ENCODE data around the gene STAT3.
"Not testable (repeated sequence)": the region's sequence is repeated elsewhere in the genome, so short reads cannot be mapped to it uniquely, and the experiment has no call there.

The STAT3 gene

GRCh38 chr17:42312285-42313130 lies 75.7 kb downstream of the STAT3 start:
- Histone ChIP-seq H3K36me3 (ENCODE audit: insufficient read depth, low read length) (0 out of 2 replicates have a peak, but pooled peaks cover 3% of the 10 kb centered on the region), H3K4me1 (ENCODE audit: insufficient read depth, low read length) (peaks cover 25% of the 10 kb centered on the region), H3K9me3 (ENCODE audit: control insufficient read depth, insufficient read depth, low read length) (no peaks in the 10 kb centered on the region), H3K9ac (ENCODE audit: low read depth, low read length) (no peak overlapping the region)

GRCh38 chr17:42312035-42312284 lies 76.3 kb downstream of the STAT3 start:
- Histone ChIP-seq H3K4me1 (ENCODE audit: insufficient read depth, low read length) (peaks cover 25% of the 10 kb centered on the region), H3K9ac (ENCODE audit: low read depth, low read length) (no peak overlapping the region), H3K9me3 (ENCODE audit: control insufficient read depth, insufficient read depth, low read length) (no peaks in the 10 kb centered on the region), H3K36me3 (ENCODE audit: insufficient read depth, low read length) (0 out of 2 replicates have a peak, but pooled peaks cover 3% of the 10 kb centered on the region)

GRCh38 chr17:42311240-42312034 lies 76.8 kb downstream of the STAT3 start:
- Histone ChIP-seq H3K4me1 (ENCODE audit: insufficient read depth, low read length) (peaks cover 25% of the 10 kb centered on the region), H3K36me3 (ENCODE audit: insufficient read depth, low read length) (0 out of 2 replicates have a peak, but pooled peaks cover 3% of the 10 kb centered on the region), H3K9me3 (ENCODE audit: control insufficient read depth, insufficient read depth, low read length) (no peaks in the 10 kb centered on the region), H3K9ac (ENCODE audit: low read depth, low read length) (no peak overlapping the region)

- Histone ChIP-seq H3K36me3 (ENCODE audit: insufficient read depth, low read length) (0 out of 2 replicates have a peak, but pooled peaks cover 3% of the 10 kb centered on the region), H3K9me3 (ENCODE audit: control insufficient read depth, insufficient read depth, low read length) (no peaks in the 10 kb centered on the region), H3K4me1 (ENCODE audit: insufficient read depth, low read length) (peaks cover 25% of the 10 kb centered on the region), H3K9ac (ENCODE audit: low read depth, low read length) (no peak overlapping the region)
Observed at GRCh38 chr17:42310787-42311215, 77.4 kb downstream of the STAT3 start.

DNA sequence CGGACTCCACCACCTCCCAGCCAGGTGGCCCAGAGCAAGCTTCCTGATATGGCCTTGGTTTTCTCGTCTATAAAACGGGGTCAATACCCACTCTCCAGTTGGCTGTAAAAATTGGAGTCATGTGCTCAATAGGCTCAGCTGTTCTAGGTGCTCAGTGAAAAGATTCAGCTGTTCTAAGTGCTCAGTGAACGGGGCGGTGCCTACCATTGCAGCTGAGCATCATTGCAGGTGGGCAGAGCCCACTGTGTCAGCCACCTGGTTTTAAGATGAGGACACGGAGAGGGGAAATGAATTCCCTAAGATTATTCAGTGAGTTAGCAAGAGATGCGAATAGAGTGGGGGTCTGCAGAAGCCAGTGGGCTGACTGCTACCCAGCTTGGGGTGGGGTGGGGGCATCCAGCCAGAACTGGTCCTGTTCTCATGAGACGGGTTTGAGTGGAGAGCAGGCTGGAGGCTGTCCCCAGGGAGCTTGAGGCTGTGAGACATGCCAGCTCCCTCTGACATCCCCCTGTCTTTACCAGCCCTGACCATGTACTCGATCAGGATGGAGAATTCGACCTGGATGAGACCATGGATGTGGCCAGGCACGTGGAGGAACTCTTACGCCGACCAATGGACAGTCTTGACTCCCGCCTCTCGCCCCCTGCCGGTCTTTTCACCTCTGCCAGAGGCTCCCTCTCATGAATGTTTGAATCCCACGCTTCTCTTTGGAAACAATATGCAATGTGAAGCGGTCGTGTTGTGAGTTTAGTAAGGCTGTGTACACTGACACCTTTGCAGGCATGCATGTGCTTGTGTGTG lies 78.1 kb downstream of the STAT3 start:
- no peak overlapping the region for H3K9ac ChIP-seq (ENCODE audit: low read depth, low read length)
- H3K4me1 ChIP-seq (ENCODE audit: insufficient read depth, low read length): peaks cover 25% of the 10 kb centered on the region
- H3K36me3 ChIP-seq (ENCODE audit: insufficient read depth, low read length): 0 out of 2 replicates have a peak, but pooled peaks cover 3% of the 10 kb centered on the region

GRCh38 chr17:42309142-42309541 lies 79.1 kb downstream of the STAT3 start:
- H3K9me3 ChIP-seq (ENCODE audit: control insufficient read depth, insufficient read depth, low read length): no peaks in the 10 kb centered on the region
- H3K9ac ChIP-seq (ENCODE audit: low read depth, low read length): no peak overlapping the region
- 0 out of 2 replicates have a peak, but pooled peaks cover 3% of the 10 kb centered on the region for H3K36me3 ChIP-seq (ENCODE audit: insufficient read depth, low read length)
- peaks cover 21% of the 10 kb centered on the region for H3K4me1 ChIP-seq (ENCODE audit: insufficient read depth, low read length)

More for the DNA sequence above, 78.1 kb downstream of the STAT3 start:
- no peaks in the 10 kb centered on the region for H3K9me3 ChIP-seq (ENCODE audit: control insufficient read depth, insufficient read depth, low read length)

DNA sequence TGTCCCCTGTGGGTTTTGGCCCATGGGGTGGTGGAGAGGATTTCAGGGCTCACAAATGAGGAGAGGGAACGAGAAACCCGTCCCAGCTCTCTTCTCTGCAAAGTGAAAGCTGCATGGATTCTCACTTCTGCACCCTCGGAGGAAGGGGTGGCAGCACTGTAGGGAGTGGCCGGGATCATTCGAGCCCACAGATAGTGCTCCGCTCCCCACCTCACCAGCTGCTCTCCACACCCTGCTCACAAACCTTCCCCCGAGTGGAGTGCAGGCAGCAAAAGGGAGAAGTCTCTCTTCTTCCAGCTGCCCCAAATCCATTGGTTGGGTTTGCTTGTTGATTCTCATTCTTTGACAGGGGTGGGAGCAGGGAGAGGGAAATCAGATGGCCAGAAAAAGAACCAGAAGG lies 79.8 kb downstream of the STAT3 start:
- H3K36me3 ChIP-seq (ENCODE audit: insufficient read depth, low read length): no peaks in the 10 kb centered on the region
- H3K9ac ChIP-seq (ENCODE audit: low read depth, low read length): no peak overlapping the region
- peaks cover 15% of the 10 kb centered on the region for H3K4me1 ChIP-seq (ENCODE audit: insufficient read depth, low read length)
- H3K9me3 ChIP-seq (ENCODE audit: control insufficient read depth, insufficient read depth, low read length): no peaks in the 10 kb centered on the region

DNA sequence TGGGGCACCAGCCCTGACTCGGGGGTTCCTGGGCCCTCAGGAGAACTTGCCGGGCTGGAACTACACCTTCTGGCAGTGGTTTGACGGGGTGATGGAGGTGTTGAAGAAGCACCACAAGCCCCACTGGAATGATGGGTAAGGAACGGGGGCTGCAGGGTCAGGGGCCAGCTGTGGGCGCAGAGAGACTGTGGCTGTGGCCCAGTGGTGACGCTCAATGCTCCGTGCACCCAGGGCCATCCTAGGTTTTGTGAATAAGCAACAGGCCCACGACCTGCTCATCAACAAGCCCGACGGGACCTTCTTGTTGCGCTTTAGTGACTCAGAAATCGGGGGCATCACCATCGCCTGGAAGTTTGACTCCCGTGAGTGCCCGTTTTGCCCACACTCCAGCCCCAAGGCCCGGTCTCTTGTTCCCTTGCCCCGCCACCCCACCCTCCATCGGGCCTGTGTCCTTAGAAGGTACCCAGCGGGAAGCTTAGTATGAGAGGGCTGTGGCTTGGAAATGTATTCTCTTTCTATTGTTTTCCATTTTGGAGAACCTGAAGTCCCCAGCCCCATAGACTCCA lies 80.8 kb downstream of the STAT3 start:
- Histone ChIP-seq H3K9me3 (ENCODE audit: control insufficient read depth, insufficient read depth, low read length) (no peaks in the 10 kb centered on the region), H3K9ac (ENCODE audit: low read depth, low read length) (no peak overlapping the region), H3K36me3 (ENCODE audit: insufficient read depth, low read length) (no peaks in the 10 kb centered on the region), H3K4me1 (ENCODE audit: insufficient read depth, low read length) (peaks cover 12% of the 10 kb centered on the region)

GRCh38 chr17:42306385-42306667 lies 81.9 kb downstream of the STAT3 start:
- Histone ChIP-seq H3K9ac (ENCODE audit: low read depth, low read length) (no peak overlapping the region), H3K36me3 (ENCODE audit: insufficient read depth, low read length) (no peaks in the 10 kb centered on the region), H3K4me1 (ENCODE audit: insufficient read depth, low read length) (peaks cover 4% of the 10 kb centered on the region; the same call in 1 of the 2 replicates), H3K9me3 (ENCODE audit: control insufficient read depth, insufficient read depth, low read length) (no peaks in the 10 kb centered on the region)

GRCh38 chr17:42305543-42306384 lies 82.5 kb downstream of the STAT3 start:
- Histone ChIP-seq H3K36me3 (ENCODE audit: insufficient read depth, low read length) (no peaks in the 10 kb centered on the region), H3K4me1 (ENCODE audit: insufficient read depth, low read length) (no peaks in the 10 kb centered on the region; the same call in 1 of the 2 replicates), H3K9ac (ENCODE audit: low read depth, low read length) (no peak overlapping the region)

DNA sequence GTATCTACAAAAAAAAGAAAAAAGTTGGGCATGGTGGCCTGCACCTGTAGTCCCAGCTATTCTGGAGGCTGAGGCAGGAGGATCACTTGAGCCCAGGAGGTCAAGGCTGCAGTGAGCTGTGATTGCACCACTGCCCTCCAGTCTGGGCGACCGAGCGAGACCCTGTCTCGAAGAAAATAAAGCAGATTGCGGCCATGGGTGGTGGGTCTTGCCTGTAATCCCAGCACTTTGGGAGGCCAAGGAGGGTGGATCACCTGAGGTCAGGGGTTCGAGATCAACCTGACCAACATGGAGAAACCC lies 83.3 kb downstream of the STAT3 start:
- H3K9me3 ChIP-seq (ENCODE audit: control insufficient read depth, insufficient read depth, low read length); H3K36me3 ChIP-seq (ENCODE audit: insufficient read depth, low read length); H3K9ac ChIP-seq (ENCODE audit: low read depth, low read length); H3K4me1 ChIP-seq (ENCODE audit: insufficient read depth, low read length): not testable (repeated sequence)

More at GRCh38 chr17:42305543-42306384, 82.5 kb downstream of the STAT3 start:
- no peaks in the 10 kb centered on the region for H3K9me3 ChIP-seq (ENCODE audit: control insufficient read depth, insufficient read depth, low read length)

DNA sequence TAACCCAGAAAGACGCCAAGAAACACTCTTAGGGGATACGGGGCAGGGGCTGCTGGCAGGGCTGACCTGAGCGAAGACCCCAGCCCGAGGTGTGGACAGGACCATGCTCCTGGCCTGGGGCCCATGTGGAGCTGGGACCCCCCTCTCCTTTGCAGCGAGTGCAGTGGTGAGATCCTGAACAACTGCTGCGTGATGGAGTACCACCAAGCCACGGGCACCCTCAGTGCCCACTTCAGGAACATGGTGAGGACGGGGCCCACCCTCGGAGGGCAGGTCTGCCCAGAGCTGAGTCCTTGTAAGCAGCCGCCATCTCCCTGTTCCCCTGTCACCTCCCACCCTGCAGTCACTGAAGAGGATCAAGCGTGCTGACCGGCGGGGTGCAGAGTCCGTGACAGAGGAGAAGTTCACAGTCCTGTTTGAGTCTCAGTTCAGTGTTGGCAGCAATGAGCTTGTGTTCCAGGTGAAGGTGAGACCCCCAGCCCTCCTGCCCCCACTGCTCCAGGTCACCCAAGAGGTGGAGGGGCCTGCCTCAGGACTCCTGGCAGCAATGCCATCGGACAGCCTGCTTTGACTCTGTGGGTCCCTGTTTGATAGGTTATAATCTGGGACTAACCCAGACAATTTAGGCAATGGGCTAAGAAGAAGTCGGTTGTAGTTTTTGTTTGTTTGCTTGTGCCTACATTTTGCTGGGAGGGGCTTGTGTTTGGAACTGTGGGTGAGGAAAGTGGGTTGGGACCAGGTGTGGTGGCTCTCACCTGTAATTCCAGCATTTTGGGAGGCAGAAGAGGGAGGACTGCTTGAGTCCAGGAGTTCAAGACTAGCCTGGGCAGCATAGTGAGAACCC lies 83.8 kb downstream of the STAT3 start:
- H3K4me1 ChIP-seq (ENCODE audit: insufficient read depth, low read length): no peaks in the 10 kb centered on the region
- H3K9ac ChIP-seq (ENCODE audit: low read depth, low read length): no peak overlapping the region
- no peaks in the 10 kb centered on the region for H3K36me3 ChIP-seq (ENCODE audit: insufficient read depth, low read length)

GRCh38 chr17:42303694-42304093 lies 84.5 kb downstream of the STAT3 start:
- no peaks in the 10 kb centered on the region for H3K9me3 ChIP-seq (ENCODE audit: control insufficient read depth, insufficient read depth, low read length)
- H3K9ac ChIP-seq (ENCODE audit: low read depth, low read length): no peak overlapping the region
- no peaks in the 10 kb centered on the region for H3K36me3 ChIP-seq (ENCODE audit: insufficient read depth, low read length)
- H3K4me1 ChIP-seq (ENCODE audit: insufficient read depth, low read length): no peaks in the 10 kb centered on the region

More for the DNA sequence above, 83.8 kb downstream of the STAT3 start:
- H3K9me3 ChIP-seq (ENCODE audit: control insufficient read depth, insufficient read depth, low read length): no peaks in the 10 kb centered on the region
